Epithelial cell of esophagus (primary cell): Measurements from ENCODE around the gene QKI.

Source experiments
- DNase-seq: peaks from one replicate; pipeline ENCODE4 v3.0.0; 2010; ENCODE audit warnings: low read depth
- H3K4me3 ChIP-seq: 2 replicates; pipeline ENCODE4 v1.5.1; 2011; ENCODE audit warnings: mild to moderate bottlenecking, low read length, control low read depth
- TF ChIP-seq, protein P1 (sequence below): IDR thresholded peaks from 2 replicates; pipeline ENCODE4 v1.5.1; 2011; ENCODE audit warnings: low read depth, mild to moderate bottlenecking, low read length, control low read depth, inconsistent platforms; ENCODE audit not compliant: insufficient read depth; ENCODE audit errors: missing control alignments

The QKI gene

DNA sequence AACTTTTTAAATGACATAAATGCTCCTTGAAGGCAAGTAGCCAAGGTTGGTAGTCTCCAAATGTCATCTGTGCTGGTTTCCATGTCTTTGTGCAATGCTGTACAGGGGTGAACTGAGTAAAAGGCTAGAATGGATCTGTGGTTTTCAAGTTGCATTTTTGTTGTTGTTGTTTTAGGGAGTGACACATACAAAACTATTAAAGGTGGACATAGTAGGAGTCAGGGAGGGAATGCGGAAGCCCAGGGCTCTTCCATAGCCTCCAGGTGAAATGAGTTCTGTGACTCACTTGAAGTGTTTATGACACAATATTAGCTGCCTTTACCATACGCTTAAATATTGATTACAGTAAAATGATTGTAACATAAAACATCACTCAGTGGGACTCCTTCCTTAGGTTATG, 22.5 kb upstream of the QKI start:
- peak; percentile 97 for DNase-seq
- TF ChIP-seq, protein P1, sequence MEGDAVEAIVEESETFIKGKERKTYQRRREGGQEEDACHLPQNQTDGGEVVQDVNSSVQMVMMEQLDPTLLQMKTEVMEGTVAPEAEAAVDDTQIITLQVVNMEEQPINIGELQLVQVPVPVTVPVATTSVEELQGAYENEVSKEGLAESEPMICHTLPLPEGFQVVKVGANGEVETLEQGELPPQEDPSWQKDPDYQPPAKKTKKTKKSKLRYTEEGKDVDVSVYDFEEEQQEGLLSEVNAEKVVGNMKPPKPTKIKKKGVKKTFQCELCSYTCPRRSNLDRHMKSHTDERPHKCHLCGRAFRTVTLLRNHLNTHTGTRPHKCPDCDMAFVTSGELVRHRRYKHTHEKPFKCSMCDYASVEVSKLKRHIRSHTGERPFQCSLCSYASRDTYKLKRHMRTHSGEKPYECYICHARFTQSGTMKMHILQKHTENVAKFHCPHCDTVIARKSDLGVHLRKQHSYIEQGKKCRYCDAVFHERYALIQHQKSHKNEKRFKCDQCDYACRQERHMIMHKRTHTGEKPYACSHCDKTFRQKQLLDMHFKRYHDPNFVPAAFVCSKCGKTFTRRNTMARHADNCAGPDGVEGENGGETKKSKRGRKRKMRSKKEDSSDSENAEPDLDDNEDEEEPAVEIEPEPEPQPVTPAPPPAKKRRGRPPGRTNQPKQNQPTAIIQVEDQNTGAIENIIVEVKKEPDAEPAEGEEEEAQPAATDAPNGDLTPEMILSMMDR = no peak
- H3K4me3 ChIP-seq = peak overlapping the region; percentile 18

DNA sequence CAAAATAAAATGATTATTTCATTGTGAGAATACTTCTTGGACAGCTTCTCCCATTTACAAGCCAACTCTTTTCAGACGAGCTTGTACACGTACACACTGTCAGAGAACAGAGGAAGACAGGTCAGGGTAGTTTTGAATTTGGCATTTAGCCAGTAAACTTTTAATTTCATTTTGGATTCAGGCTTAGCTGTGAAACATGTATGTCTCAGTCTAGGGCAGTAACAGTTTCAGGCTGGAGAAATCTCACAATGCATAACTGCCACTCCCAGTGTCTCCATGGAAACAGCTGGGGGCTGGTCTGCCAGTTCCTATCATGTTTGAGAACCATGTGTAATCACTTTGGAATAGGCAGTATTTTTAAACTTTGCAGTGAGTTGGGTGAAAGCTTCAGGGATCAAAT, 22.0 kb upstream of the QKI start:
- peak; percentile 98 for DNase-seq
- TF ChIP-seq, protein P1 = no peak
- H3K4me3 ChIP-seq = peak overlapping the region; percentile 18

DNA sequence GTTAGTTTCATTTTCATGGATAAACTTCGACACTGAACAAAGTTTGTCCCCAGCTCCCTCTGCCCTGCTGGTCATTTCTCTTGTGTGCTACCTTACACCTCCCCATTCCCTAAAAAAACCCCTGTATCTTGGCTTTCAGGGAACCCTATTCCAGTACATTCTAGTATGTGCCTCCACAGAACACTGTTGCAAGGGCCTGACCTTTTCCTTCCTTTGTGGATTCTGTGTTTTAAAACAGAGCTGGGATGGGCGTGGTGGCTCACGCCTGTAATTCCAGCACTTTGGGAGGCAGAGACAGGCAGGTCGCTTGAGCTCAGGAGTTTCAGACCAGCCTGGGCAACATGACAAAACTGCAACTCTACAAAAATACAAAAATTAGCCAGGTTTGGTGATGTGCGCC, 20.6 kb upstream of the QKI start:
- TF ChIP-seq, protein P1 = no peak
- H3K4me3 ChIP-seq = no peak overlapping the region
- DNase-seq = no peak

DNA sequence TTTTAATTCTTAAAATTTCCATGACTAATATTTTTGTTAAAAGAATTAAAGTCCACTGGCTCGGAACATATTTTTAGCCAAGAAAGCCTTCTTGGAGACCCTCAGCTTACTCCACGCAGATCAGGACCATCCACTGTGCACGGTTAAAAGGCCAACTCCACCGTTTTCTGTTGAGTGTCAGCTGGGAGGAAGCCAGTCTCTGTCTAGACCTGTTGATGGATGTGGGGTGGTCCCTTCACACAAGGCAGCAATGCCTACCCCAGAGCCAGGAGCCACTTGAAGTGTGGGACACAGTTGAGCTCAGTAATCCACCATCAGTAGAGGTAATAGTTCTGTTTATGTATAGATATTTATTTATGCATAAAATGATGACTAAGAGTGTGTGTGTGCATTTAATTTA, 19.9 kb upstream of the QKI start:
- H3K4me3 ChIP-seq = no peak overlapping the region
- TF ChIP-seq, protein P1 = no peak
- DNase-seq = no peak

DNA sequence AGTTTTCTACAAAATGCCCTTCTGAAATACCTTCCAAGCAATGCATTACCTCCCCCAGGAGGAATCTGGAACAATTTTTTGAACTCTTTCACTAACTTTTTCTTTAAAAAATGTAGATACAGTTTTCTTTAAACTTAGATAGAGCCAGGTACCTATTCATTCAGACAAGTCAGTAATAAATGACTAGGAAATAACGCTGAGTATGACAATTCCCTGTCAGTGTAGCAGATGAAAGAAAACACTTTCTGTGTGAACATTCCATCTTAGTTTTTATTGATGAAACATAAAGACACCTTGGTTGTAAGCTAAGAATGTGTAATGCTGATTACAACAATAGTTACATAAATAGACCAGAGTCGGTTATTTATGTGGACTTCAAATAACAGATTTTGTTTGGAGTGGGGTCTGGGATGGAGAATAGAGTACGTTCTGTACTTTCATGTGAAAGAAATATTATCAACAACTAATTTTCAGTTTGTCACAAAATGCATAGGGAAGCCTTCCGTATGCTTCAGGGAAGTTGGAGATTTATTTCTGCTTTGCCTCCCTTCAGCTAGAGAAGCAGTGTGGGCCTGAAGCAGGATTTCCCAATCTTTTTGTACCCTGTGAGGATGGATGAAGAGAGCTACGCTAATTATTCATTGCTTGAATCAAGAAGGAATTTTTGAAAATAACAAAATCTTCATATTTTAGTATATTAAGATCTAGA, 19.2 kb upstream of the QKI start:
- TF ChIP-seq, protein P1 = no peak
- DNase-seq = no peak
- H3K4me3 ChIP-seq = no peak overlapping the region

DNA sequence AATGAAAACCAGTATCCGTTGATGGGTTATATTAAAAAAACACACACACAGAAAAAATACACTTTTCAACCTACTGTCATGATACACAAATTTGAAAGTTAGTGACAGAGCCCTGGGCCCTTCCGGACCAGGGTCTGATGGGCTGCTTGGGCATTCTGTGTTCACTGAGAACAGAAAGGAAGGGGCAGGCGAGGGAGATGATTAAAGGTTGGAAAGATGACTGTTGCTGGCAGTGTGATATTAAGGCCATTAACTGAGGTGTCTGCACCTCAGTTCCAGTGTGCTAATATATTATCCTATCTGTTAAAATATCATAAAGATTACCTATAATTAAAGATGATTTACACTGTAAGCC, 18.7 kb upstream of the QKI start:
- DNase-seq = no peak
- TF ChIP-seq, protein P1 = no peak
- H3K4me3 ChIP-seq = no peak overlapping the region

DNA sequence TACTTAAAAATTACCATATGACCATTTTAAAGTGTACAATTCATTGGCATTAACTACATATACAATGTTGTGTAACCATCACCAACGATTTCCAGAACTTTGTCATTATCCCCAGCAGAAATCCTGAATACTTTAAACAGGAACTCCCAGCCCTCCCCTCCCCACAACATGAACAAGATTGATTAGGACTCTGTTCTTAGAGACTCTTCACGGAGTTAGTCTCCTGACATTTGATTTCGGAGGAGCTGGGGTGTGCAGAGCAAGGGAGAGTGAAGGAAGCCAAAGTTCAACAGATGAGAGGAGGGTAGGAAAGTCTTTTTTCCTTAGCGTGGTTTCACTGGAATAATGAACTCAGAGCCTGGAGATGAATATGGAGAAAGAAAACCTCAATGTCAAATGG, 17.2 kb upstream of the QKI start:
- TF ChIP-seq, protein P1 = no peak
- DNase-seq = no peak
- H3K4me3 ChIP-seq = no peak overlapping the region
